K562 (cell line): ENCODE measurements around the gene PDE4A. TPM values are rescaled to one million over a fixed set of nuclear protein-coding genes. Genes with fewer than 3 reads are reported as not detected.

Experiments used
- CBX8 ChIP-seq: fragments of 200-600 bp; sonication (generic); IDR thresholded peaks from 2 replicates; pipeline ENCODE4 v1.6.1; 2012; ENCODE audit warnings: borderline replicate concordance, mixed run types, low read depth, mild to moderate bottlenecking, moderate library complexity, mixed read lengths, low read length, control low read depth, inconsistent platforms; ENCODE audit not compliant: poor library complexity, severe bottlenecking; ENCODE audit errors: extremely low read depth
- CHAMP1 ChIP-seq: fragments of 450-650 bp; IDR thresholded peaks from 2 replicates; pipeline ENCODE4 v1.6.1; 2016; ENCODE audit warnings: mild to moderate bottlenecking
- CREB1 ChIP-seq, 2 experiments: sonication (generic) in 1 of 2; formaldehyde crosslinking in 1 of 2; IDR thresholded peaks; 2 replicates each; pipeline versions ENCODE4 v1.6.1 to v1.8.0; 2012 to 2022; ENCODE audit warnings: inconsistent platforms in 1 of 2, mild to moderate bottlenecking in 1 of 2, missing genetic modification reagents in 1 of 2, moderate library complexity in 1 of 2
- GMEB1 ChIP-seq: fragments of 250-450 bp; sonication (Bioruptor Pico); IDR thresholded peaks from 2 replicates; pipeline ENCODE4 v1.4.0; 2020; ENCODE audit warnings: mild to moderate bottlenecking
- KDM1A ChIP-seq, 2 experiments: fragments of 450-650 bp; IDR thresholded peaks; 2 replicates each; pipeline ENCODE4 v1.6.1; 2016; ENCODE audit warnings: mild to moderate bottlenecking in 2 of 2
- NCOA2 ChIP-seq, 2 experiments: fragments of 450-650 bp; IDR thresholded peaks; 2 replicates each; pipeline ENCODE4 v1.6.1; 2018; ENCODE audit warnings: mild to moderate bottlenecking in 2 of 2, moderate library complexity in 1 of 2; ENCODE audit not compliant: partially characterized antibody in 2 of 2
- POLR3A ChIP-seq: IDR thresholded peaks from 2 replicates; pipeline ENCODE4 v1.6.1; 2011; ENCODE audit warnings: borderline replicate concordance, mild to moderate bottlenecking, moderate library complexity; ENCODE audit not compliant: insufficient read length, insufficient read depth; ENCODE audit errors: extremely low read depth
- polyA plus RNA-seq, 8 experiments: library from polyadenylated mRNA; depleted of rRNA in 4 of 8; stranded (reverse) in 5 of 8; unstranded in 3 of 8; fragments of >200 nt; fragmentation: Nextera tagmentation in 2 of 8; fragmentation: Illumina TruSeq in 1 of 8; extraction: Ambion mirVana in 2 of 8; extraction: Trizol in 1 of 8; gene quantifications; 2 replicates each; pipeline versions ENCODE4 v1.2.1 to v1.2.3, GENCODE V29; 2011 to 2014; ENCODE audit warnings: inconsistent platforms in 1 of 8, missing spikeins in 1 of 8
- total RNA-seq, 7 experiments: library from RNA; depleted of rRNA in 6 of 7; stranded (reverse); fragments of >200 nt in 6 of 7; fragmentation: Illumina TruSeq in 2 of 7; extraction: Trizol in 2 of 7; gene quantifications; 2 replicates each; pipeline versions ENCODE4 v1.2.1 to v1.2.3, GENCODE V29; 2011 to 2021; ENCODE audit warnings: low replicate concordance in 1 of 7
- TF ChIP-seq, protein P1 (sequence below): fragments of 450-650 bp; IDR thresholded peaks from 2 replicates; pipeline ENCODE4 v1.6.1; 2018; ENCODE audit not compliant: partially characterized antibody
- TF ChIP-seq, protein P2 (sequence below): fragments of 200-800 bp; sonication (Bioruptor generic); IDR thresholded peaks from 2 replicates; pipeline ENCODE4 v1.6.1; 2016; ENCODE audit warnings: missing genetic modification characterization, missing compliant biosample characterization

PDE4A gene
- total and polyA plus RNA-seq, 9 of the 15 experiments (the other 6 are each of a cell fraction or from before 2014, with no cell fraction given): 0.66 to 26.9 (median 4.6) TPM

DNA sequence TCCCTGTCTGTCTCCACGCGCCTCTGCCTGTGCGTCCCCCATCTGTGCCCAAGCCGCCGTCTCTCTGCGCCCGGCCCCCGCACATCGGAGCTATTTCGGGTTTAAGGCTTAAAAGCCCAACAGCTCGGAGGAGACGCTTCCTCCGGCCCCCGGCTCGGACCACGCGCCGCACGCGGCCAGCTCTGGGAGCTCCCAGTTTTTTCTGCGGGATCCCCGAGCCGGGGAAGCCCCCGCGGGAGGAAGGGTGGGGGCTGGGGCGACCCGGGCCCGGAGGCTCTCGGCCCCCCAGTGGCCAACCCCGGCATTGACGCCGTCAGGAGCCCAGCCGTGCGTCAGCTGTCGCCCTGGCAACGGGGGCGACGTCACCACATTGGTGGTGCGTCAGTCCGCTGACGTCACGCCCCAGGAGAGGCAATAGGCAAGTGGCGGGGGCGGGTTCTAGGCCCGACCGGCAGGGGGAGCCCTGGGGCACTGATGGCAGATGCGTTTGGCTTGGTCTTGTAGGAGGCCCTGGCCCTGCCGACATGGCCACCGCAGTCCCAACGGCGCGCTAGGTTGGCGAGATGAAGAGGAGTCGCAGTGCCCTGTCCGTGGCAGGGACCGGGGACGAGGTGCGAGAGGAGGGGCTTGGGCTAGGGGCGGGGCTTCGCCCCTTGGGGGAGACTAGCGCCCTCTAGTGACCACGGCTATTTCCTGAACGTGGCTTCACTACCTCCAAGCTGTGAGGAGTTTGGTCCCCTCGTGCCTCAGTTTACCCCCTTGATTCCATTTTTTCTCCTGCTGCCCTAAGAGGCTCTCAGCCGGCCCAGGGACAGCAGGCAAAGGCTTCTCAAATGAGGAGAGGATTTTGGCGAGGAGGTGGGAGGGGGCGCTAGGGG, 3.7 kb upstream of the PDE4A start (continued):
- TF ChIP-seq GMEB1 (CRISPR knock-in tag) (peak; percentile 67), CBX8 (no peak), POLR3A (no peak), CREB1 (IDR thresholded peaks at IDR 0.05) (peak; percentile 100), CREB1 (CRISPR knock-in tag; IDR thresholded peaks at IDR 0.05) (peak; percentile 100), NCOA2 (IDR thresholded peaks at IDR 0.05; ENCODE audit: partially characterized antibody in 2 of 2) (no peak), KDM1A (IDR thresholded peaks at IDR 0.05) (peak; percentile 99 to 100), CHAMP1 (no peak; the same call in 1 of the 2 replicates)
- TF ChIP-seq, protein P1, sequence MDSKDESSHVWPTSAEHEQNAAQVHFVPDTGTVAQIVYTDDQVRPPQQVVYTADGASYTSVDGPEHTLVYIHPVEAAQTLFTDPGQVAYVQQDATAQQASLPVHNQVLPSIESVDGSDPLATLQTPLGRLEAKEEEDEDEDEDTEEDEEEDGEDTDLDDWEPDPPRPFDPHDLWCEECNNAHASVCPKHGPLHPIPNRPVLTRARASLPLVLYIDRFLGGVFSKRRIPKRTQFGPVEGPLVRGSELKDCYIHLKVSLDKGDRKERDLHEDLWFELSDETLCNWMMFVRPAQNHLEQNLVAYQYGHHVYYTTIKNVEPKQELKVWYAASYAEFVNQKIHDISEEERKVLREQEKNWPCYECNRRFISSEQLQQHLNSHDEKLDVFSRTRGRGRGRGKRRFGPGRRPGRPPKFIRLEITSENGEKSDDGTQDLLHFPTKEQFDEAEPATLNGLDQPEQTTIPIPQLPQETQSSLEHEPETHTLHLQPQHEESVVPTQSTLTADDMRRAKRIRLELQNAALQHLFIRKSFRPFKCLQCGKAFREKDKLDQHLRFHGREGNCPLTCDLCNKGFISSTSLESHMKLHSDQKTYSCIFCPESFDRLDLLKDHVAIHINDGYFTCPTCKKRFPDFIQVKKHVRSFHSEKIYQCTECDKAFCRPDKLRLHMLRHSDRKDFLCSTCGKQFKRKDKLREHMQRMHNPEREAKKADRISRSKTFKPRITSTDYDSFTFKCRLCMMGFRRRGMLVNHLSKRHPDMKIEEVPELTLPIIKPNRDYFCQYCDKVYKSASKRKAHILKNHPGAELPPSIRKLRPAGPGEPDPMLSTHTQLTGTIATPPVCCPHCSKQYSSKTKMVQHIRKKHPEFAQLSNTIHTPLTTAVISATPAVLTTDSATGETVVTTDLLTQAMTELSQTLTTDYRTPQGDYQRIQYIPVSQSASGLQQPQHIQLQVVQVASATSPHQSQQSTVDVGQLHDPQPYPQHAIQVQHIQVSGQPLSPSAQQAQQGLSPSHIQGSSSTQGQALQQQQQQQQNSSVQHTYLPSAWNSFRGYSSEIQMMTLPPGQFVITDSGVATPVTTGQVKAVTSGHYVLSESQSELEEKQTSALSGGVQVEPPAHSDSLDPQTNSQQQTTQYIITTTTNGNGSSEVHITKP: peak; percentile 56
- TF ChIP-seq, protein P2, sequence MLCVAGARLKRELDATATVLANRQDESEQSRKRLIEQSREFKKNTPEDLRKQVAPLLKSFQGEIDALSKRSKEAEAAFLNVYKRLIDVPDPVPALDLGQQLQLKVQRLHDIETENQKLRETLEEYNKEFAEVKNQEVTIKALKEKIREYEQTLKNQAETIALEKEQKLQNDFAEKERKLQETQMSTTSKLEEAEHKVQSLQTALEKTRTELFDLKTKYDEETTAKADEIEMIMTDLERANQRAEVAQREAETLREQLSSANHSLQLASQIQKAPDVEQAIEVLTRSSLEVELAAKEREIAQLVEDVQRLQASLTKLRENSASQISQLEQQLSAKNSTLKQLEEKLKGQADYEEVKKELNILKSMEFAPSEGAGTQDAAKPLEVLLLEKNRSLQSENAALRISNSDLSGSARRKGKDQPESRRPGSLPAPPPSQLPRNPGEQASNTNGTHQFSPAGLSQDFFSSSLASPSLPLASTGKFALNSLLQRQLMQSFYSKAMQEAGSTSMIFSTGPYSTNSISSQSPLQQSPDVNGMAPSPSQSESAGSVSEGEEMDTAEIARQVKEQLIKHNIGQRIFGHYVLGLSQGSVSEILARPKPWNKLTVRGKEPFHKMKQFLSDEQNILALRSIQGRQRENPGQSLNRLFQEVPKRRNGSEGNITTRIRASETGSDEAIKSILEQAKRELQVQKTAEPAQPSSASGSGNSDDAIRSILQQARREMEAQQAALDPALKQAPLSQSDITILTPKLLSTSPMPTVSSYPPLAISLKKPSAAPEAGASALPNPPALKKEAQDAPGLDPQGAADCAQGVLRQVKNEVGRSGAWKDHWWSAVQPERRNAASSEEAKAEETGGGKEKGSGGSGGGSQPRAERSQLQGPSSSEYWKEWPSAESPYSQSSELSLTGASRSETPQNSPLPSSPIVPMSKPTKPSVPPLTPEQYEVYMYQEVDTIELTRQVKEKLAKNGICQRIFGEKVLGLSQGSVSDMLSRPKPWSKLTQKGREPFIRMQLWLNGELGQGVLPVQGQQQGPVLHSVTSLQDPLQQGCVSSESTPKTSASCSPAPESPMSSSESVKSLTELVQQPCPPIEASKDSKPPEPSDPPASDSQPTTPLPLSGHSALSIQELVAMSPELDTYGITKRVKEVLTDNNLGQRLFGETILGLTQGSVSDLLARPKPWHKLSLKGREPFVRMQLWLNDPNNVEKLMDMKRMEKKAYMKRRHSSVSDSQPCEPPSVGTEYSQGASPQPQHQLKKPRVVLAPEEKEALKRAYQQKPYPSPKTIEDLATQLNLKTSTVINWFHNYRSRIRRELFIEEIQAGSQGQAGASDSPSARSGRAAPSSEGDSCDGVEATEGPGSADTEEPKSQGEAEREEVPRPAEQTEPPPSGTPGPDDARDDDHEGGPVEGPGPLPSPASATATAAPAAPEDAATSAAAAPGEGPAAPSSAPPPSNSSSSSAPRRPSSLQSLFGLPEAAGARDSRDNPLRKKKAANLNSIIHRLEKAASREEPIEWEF: no peak
